ENCODE data around the gene ARHGAP10.
"Not testable (repeated sequence)": the region's sequence is repeated elsewhere in the genome, so short reads cannot be mapped to it uniquely, and the experiment has no call there.

DNA sequence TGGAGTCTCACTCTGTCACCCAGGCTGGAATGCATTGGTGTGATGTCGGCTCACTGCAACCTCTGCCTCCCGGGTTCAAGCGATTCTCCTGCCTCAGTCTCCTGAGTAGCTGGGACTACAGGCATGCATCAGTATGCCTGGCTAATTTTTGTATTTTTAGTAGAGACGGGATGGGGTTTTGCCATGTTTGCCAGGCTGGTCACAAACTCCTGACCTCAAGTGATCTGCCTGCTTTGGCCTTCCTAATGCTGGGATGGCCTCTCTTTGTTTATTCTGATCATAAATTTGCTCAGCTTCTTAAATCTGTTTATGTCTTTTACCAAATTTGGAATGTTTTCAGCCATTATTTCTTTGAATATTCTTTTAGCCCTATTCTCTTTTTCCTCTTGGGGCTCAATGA, 67.2 kb downstream of the ARHGAP10 start:
- TF ChIP-seq, protein P1, sequence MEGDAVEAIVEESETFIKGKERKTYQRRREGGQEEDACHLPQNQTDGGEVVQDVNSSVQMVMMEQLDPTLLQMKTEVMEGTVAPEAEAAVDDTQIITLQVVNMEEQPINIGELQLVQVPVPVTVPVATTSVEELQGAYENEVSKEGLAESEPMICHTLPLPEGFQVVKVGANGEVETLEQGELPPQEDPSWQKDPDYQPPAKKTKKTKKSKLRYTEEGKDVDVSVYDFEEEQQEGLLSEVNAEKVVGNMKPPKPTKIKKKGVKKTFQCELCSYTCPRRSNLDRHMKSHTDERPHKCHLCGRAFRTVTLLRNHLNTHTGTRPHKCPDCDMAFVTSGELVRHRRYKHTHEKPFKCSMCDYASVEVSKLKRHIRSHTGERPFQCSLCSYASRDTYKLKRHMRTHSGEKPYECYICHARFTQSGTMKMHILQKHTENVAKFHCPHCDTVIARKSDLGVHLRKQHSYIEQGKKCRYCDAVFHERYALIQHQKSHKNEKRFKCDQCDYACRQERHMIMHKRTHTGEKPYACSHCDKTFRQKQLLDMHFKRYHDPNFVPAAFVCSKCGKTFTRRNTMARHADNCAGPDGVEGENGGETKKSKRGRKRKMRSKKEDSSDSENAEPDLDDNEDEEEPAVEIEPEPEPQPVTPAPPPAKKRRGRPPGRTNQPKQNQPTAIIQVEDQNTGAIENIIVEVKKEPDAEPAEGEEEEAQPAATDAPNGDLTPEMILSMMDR (IDR thresholded peaks at IDR 0.05): not testable (repeated sequence)
- not testable (repeated sequence) for TF ChIP-seq POLR2A (IDR thresholded peaks at IDR 0.05)

All from right lobe of liver (tissue), 4 donors.